AG04449 (cell line): ENCODE results near the gene RNU2-1.

Source experiments
- CTCF ChIA-PET: fragments of 350-600 bp; formaldehyde crosslinking; extraction: SDS; loops from one replicate; lab custom pipeline; 2021; ENCODE audit warnings: antibody characterized with exemption; lab: Yijun Ruan, JAX
- POLR2A ChIA-PET: fragments of 400-600, 350-600 bp; formaldehyde crosslinking; extraction: SDS; loops from one replicate; lab custom pipeline; 2020; ENCODE audit warnings: antibody characterized with exemption, inconsistent platforms; lab: Yijun Ruan, JAX
- DNase-seq: peaks from one replicate; pipeline ENCODE4 v3.0.0-alpha.2; 2010; ENCODE audit warnings: low read depth, low spot score
- H3K4me3 ChIP-seq: 2 replicates; pipeline ENCODE4 v1.5.1; 2011; ENCODE audit warnings: low read depth, mild to moderate bottlenecking, control low read depth, low read length
- TF ChIP-seq, protein P1 (sequence below): IDR thresholded peaks from one replicate; pipeline ENCODE4 v1.5.1; 2011; ENCODE audit warnings: mild to moderate bottlenecking, moderate library complexity, low read length, control low read depth, inconsistent platforms; ENCODE audit not compliant: insufficient read depth; ENCODE audit errors: missing control alignments

The RNU2-1 gene

DNA sequence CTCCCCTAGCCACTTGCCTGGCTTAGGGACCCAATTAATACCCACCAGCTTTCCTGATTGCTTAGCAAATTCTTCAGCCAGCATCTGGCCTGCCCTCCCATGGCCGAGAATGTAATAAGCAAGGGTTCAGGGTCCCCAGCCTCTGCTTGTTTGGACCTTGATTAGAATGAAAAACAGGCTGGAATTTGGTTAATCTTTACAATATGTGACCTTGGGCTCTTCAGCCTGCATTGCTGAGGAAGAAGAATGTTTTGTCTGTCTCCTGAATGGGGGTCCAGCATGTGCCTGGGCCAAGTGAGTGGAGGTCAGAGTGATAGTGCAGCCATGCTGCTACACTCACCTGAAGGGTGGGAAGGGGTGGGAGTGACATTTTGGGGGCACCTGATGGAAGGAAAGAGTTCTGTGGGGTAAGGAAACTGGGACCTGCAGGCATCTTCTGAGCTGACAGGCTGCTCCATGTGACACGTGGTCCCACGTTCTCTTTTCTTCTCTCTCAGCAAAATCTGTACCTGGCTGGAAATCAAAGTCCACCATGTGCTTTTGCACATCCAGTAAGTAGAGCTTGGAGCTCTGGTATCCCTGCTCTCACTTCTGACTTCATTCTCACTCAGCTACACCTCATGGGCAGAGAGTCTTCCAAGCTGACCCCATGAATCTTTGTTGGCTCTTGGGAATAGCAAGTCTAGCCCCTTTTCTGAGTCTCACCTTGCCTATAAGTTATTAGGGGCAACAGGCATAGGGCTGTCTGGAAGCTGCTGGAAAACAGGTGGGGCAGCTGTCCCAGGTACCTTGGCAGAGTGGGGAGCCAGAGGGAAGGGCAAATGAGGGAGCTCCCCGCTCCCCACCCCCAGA, 16.8 kb downstream of the RNU2-1 start:
- ChIA-PET CTCF (interaction anchor here (1.6 kb wide), 1 partner anchor 10 kb away, joined by 5 read pairs; no protein-coding TSS in a partner anchor), POLR2A (interaction anchor here (0.8 kb wide), 1 partner anchor 99 kb away, joined by 3 read pairs; no protein-coding TSS in a partner anchor)

DNA sequence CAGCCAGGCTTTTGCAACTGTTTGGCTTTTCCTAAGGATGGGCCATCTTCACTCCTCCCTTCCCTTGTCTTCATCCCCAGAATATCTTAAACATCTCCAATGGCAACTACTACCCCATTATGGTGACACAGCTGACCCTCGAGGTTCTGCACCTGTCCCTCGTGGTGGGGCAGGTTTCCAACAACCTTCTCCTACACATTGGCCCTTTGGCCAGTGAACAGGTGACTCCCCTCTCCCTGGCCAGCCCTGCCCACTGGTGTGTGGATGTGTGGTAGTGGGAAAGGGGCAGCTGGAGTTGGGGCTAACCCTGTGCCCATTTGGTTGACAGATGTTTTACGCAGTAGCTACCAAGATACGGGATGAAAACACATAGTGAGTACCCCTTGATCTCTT, 17.4 kb downstream of the RNU2-1 start:
- no peak for DNase-seq
- ChIA-PET POLR2A (no interaction called here), CTCF (interaction anchor here (1.6 to 2.5 kb wide), 2 partner anchors 10 to 192 kb away, joined by 5 to 8 read pairs; no protein-coding TSS in a partner anchor)
- TF ChIP-seq, protein P1, sequence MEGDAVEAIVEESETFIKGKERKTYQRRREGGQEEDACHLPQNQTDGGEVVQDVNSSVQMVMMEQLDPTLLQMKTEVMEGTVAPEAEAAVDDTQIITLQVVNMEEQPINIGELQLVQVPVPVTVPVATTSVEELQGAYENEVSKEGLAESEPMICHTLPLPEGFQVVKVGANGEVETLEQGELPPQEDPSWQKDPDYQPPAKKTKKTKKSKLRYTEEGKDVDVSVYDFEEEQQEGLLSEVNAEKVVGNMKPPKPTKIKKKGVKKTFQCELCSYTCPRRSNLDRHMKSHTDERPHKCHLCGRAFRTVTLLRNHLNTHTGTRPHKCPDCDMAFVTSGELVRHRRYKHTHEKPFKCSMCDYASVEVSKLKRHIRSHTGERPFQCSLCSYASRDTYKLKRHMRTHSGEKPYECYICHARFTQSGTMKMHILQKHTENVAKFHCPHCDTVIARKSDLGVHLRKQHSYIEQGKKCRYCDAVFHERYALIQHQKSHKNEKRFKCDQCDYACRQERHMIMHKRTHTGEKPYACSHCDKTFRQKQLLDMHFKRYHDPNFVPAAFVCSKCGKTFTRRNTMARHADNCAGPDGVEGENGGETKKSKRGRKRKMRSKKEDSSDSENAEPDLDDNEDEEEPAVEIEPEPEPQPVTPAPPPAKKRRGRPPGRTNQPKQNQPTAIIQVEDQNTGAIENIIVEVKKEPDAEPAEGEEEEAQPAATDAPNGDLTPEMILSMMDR, result no peak
- H3K4me3 ChIP-seq, result no peak overlapping the region

More for the DNA sequence above, 16.8 kb downstream of the RNU2-1 start:
- no peak overlapping the region for H3K4me3 ChIP-seq
- TF ChIP-seq, protein P1, result no peak
- DNase-seq, result no peak

DNA sequence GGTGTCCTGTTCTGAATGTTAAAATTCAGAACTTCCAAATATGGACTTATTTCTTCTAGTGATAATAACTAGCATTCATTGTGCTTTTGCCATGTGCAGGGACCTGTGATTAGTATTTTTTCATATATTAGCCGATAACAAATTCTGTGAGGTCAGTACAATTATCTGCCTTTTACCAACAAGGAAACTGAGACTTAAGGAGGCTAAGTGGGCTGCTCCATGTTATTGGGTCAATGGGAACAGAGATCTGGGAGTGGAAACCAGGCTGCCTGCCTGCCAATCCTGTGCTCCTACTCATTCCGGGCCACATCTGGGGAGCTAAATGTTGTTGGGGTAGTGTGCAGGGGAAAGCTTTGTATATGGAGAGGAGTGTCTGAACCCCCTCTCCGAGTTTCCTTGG, 18.4 kb downstream of the RNU2-1 start:
- CTCF ChIA-PET, result interaction anchor here (2.5 kb wide), 1 partner anchor 191 kb away, joined by 8 read pairs; no protein-coding TSS in a partner anchor
- H3K4me3 ChIP-seq, result no peak overlapping the region
- TF ChIP-seq, protein P1, result no peak
- DNase-seq, result no peak
- POLR2A ChIA-PET, result no interaction called here

DNA sequence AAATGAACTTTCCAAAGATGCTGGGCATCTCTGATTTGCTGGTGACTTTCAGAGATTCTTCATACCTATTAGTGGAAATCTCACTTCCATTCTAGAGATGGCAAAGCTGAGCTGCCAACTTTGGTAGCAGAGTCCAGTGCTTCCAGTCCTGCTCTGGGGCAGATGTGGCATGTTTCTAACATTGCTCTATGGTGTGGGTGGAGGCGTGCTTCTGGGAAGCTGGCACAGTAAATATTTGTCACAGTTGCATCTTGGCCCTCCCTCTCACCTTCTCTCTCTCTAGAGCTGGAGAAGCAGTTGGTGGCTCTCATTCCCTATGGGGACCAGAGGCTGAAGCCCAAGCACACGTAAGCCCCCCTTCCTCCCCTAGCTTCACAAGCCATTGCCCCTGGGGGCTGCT, 20.2 kb downstream of the RNU2-1 start:
- H3K4me3 ChIP-seq, result peak overlapping the region; percentile 13; the same call in 1 of the 2 replicates
- ChIA-PET CTCF (interaction anchor here (1.2 kb wide), 1 partner anchor 9 kb away, joined by 4 read pairs; no protein-coding TSS in a partner anchor), POLR2A (interaction anchor here (3.3 kb wide), 1 partner anchor 102 kb away, joined by 27 read pairs; no protein-coding TSS in a partner anchor)
- no peak for DNase-seq
- TF ChIP-seq, protein P1, result no peak

DNA sequence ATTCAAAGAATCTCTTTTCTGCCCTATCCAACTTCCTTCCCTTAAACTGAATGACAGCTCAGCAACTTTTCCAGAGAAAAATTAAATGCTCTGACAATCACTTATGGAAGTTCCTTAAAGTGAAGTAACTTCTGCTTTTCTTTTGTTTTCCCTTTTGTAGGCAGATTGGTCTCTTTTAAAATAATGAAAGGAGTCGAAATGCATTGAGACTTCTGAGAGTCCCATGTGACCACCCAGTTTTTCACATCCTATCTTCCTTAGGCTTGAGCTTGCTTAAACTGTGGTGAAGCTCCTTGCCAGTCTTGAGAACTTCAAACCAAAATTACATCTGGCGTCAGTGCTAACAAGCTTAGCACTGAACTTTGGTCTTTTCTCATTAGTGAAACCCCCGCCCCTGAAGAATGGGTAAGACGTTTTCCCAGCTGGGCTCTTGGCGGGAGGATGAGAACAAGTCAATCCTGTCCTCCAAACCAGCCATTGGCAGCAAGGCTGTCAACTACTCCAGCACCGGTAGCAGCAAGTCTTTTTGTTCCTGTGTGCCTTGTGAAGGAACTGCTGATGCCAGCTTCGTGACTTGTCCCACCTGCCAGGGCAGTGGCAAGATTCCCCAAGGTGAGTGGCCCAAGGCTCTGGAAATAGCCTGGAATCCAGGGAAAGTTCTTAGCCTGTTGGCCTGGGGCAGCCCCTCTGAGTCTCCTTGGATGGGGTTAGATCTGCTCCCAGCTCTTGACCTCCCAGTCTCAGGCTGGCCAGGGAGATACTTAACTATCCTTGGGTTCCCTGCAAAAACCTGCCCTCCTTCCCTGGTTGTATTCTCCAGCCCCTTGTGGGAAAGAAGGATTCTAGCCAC, 20.9 kb downstream of the RNU2-1 start:
- ChIA-PET CTCF (interaction anchor here (1.2 to 1.9 kb wide), 4 partner anchors 9 to 102 kb away, joined by 3 to 9 read pairs (median 4); no protein-coding TSS in a partner anchor), POLR2A (interaction anchor here (1.2 to 3.3 kb wide), 4 partner anchors 102 to 215 kb away, joined by 3 to 27 read pairs (median 5); partner anchors contain the start of gene RPL27)
- peak overlapping the region; percentile 61 for H3K4me3 ChIP-seq
- DNase-seq, result no peak
- TF ChIP-seq, protein P1, result no peak
